ENCODE data around the gene ADARB2.

GRCh38 chr10:1600861-1601260, 136.5 kb downstream of the ADARB2 start:
- no peak for TF ChIP-seq ZNF384 (IDR thresholded peaks at IDR 0.05)
- no peak for TF ChIP-seq ARNT (IDR thresholded peaks at IDR 0.05)
- TF ChIP-seq BHLHE40 (IDR thresholded peaks at IDR 0.05; ENCODE audit: borderline replicate concordance): no peak

All from HEK293T (cell line).